Inferior parietal cortex (tissue), 1 donor: Measurements from ENCODE around the gene SERGEF.
A peak's percentile ranks its signal among the peaks of the same experiment; 100 is the strongest.

Source experiments
- DNase-seq: peaks from one replicate; pipeline ENCODE4 v3.0.0-alpha.2; 2016; ENCODE audit errors: extremely low spot score

Gene SERGEF

GRCh38 chr11:17861036-17861755, 151.7 kb downstream of the SERGEF start:
- DNase-seq, result no peak

- no peak for DNase-seq
Observed at GRCh38 chr11:17859552-17859951, 153.3 kb downstream of the SERGEF start.

GRCh38 chr11:17855531-17856290, 157.1 kb downstream of the SERGEF start:
- DNase-seq, result no peak

GRCh38 chr11:17853280-17853679, 159.6 kb downstream of the SERGEF start:
- no peak for DNase-seq

- DNase-seq, result no peak
Observed at GRCh38 chr11:17852246-17852645, 160.6 kb downstream of the SERGEF start.

- DNase-seq, result no peak
Observed at GRCh38 chr11:17851697-17852096, 161.2 kb downstream of the SERGEF start.

GRCh38 chr11:17850336-17850735, 162.5 kb downstream of the SERGEF start:
- DNase-seq, result no peak

- no peak for DNase-seq
Observed at GRCh38 chr11:17848715-17849114, 164.1 kb downstream of the SERGEF start.

- peak; percentile 29 for DNase-seq
Observed at GRCh38 chr11:17846852-17847453, 165.9 kb downstream of the SERGEF start.

GRCh38 chr11:17845431-17845881, 167.4 kb downstream of the SERGEF start:
- no peak for DNase-seq

- DNase-seq, result no peak
Observed at GRCh38 chr11:17840101-17840548, 172.7 kb downstream of the SERGEF start.

- no peak for DNase-seq
Observed at GRCh38 chr11:17839450-17839849, 173.4 kb downstream of the SERGEF start.

GRCh38 chr11:17838102-17838501, 174.7 kb downstream of the SERGEF start:
- DNase-seq, result no peak

GRCh38 chr11:17831883-17832282, 181.0 kb downstream of the SERGEF start:
- no peak for DNase-seq

GRCh38 chr11:17831228-17831627, 181.6 kb downstream of the SERGEF start:
- DNase-seq, result no peak

- DNase-seq, result no peak
Observed at GRCh38 chr11:17828311-17828751, 184.5 kb downstream of the SERGEF start.

GRCh38 chr11:17827006-17827405, 185.8 kb downstream of the SERGEF start:
- DNase-seq, result no peak

- DNase-seq, result no peak
Observed at GRCh38 chr11:17822401-17822781, 190.5 kb downstream of the SERGEF start.

- DNase-seq, result no peak
Observed at GRCh38 chr11:17821648-17822400, 191.0 kb downstream of the SERGEF start.

GRCh38 chr11:17816232-17816931, 196.5 kb downstream of the SERGEF start:
- DNase-seq, result no peak

GRCh38 chr11:17814546-17814945, 198.3 kb downstream of the SERGEF start:
- DNase-seq, result no peak
